Measurements from ENCODE around the gene PIH1D1.
A peak's percentile ranks its signal among the peaks of the same experiment; 100 is the strongest.
"Not testable (repeated sequence)": the region's sequence is repeated elsewhere in the genome, so short reads cannot be mapped to it uniquely, and the experiment has no call there.

PIH1D1 gene

DNA sequence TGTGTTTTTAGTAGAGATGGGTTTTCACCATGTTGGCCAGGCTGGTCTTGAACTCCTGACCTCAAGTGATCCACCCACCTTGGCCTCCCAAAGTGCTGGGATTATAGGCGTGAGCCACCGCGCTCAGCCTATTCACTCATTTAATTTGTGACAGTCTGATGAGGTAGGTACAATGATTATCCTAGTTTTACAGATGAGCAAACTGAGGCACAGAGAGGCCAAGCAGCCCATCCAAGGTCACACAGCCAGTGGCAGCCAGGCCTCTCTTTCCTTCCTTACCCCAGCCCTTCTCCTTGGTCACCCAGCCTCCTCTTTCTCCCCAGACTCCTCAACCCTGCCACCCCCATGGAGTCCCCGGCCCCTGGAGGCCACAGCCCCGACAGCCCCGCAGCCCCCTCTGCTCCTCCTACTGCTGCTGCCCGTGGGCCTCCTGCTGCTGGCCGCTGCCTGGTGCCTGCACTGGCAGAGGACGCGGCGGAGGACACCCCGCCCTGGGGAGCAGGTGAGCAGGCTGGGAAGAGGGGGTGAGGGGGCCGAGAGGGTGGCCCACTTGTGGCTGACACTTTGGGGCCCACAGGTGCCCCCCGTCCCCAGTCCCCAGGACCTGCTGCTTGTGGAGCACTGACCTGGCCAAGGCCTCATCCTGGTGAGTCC, 28.5 kb upstream of the PIH1D1 start:
- no peak for DNase-seq

- DNase-seq, result peak; percentile 90
Observed at GRCh38 chr19:49475995-49476880, 24.6 kb upstream of the PIH1D1 start.

GRCh38 chr19:49475191-49475917, 23.7 kb upstream of the PIH1D1 start:
- peak; percentile 34 for DNase-seq

- no peak for DNase-seq
Observed at GRCh38 chr19:49474542-49474924, 22.9 kb upstream of the PIH1D1 start.

DNA sequence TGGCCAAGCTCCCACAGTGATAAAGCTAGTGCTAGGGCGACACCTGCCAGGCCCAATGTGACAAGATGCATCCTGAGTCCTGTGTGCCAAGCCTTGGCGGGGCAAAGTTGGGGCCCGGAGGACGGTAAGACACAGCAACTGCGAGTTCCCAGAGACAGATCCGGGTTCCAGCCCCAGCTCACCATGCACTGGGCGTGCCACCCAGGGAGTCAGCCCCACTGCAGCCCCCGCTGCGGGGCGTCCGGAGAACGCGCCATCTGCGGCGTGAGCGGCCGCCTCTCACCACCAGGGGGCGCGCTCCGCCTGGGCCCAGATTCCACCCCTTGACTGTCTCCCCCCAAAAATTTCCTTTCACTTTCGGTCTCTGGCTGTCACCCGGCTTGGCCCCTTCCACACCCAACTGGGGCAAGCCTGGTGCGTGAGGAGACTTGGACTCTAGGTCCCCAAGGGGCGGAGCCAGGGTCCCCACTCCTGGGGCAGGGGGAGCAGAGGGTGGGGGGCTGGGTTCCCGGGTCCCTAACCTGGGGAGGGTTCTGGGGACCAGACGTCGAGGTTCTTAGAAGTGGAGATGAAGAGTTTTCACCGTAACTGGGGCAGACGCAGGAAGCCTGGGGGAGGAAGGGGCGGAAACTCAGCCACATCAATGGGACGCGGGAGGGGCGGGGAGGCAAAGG, 22.4 kb upstream of the PIH1D1 start, which contains the start of gene FLT3LG:
FLT3LG (plus strand) TSS at position 348 of the 674 bp plus-strand sequence. CDS start 425 bp downstream, outside the sequence.
- DNase-seq, result peak; percentile 90

- DNase-seq, result not testable (repeated sequence)
Observed at GRCh38 chr19:49473501-49473867, 21.9 kb upstream of the PIH1D1 start.

DNA sequence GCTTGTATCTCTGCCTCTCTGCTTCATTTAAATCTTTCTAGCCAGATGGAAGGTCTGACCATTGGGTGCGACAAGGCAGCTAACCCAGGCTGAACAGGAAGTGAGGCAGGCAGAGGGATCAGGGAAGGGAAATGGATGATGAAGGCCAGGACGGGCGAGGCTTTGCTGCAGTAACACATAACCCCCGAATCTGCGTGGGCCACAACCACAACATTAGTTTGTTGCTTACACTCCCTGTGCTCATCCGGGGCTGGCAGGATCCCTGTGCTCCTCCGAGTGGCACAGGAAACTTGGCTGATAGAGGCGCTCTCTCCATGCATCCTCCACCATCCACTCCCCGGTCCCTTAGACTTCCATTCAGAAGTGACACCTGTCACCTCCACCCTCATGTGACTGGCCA, 21.3 kb upstream of the PIH1D1 start:
- peak; percentile 42 for DNase-seq

DNA sequence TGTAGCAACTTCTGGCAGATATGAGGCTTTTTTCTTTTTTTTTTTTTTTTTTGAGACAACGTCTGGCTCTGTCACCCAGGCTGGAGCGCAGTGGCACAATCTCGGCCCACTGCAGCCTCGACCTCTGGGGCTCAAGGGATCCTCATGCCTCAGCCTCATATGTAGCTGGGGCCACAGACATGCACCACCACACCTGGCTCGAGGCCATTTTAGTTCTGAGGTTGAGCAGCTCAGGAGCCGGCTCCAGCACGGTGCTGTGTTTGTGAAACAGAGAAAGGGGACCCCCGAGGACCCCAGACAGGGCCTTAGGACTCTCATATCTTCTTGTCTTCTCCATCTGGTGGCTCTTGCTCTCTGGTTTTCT, 19.0 kb upstream of the PIH1D1 start:
- no peak for DNase-seq

DNA sequence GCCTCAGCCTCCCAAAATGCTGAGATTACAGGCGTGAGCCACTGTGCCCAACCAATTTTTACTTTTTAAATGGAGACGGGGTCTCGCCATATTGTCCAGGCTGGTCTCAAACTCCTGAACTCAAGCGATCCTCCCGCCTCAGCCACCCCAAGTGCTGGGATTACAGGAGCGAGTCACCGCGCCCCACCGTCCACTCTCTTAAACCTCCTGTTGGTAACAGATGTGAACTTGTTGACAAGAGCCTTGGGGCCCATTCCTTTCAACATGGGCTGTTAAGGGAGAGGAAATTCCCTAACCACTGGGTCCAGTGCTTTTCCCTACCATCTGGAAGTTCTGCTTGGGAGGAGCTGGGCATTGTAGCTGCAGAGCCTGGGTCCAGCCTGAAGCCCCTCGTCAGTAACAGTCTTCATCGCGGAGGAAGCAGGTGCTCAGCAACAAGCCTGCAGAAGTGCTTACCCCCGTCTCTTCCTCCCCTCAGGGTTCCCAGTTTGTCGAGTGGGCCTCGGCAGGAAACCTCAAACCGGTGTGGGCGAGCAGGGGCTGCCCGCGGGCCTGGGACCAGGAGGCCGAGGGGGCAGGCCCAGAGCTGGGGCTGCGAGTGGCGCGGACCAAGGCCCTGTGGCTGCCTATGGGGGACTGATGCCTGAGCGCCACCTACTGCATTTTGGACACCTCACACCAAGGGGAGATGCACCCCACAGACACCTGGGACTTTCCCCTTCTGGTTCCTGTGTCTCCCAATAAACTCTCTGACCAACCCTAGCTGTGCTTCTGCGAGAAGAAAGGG, 18.4 kb upstream of the PIH1D1 start:
- peak; percentile 85 for DNase-seq

- peak; percentile 84 for DNase-seq
Observed at GRCh38 chr19:49468746-49469447, 17.3 kb upstream of the PIH1D1 start.

DNA sequence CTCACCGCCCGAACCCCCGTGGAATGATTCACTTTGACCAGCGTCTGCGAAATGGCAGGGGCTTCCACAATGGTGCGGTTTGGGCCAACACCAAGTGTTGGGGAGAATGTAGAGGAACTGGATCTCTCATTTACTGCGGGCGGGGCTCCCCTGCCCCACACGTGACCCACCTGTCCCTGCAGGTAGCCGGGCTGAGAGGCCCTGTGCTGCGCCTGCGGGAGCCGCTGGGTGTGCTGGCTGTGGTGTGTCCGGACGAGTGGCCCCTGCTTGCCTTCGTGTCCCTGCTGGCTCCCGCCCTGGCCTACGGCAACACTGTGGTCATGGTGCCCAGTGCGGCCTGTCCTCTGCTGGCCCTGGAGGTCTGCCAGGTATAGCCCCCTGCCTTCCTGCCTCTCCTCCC, 16.6 kb upstream of the PIH1D1 start:
- DNase-seq, result no peak

DNA sequence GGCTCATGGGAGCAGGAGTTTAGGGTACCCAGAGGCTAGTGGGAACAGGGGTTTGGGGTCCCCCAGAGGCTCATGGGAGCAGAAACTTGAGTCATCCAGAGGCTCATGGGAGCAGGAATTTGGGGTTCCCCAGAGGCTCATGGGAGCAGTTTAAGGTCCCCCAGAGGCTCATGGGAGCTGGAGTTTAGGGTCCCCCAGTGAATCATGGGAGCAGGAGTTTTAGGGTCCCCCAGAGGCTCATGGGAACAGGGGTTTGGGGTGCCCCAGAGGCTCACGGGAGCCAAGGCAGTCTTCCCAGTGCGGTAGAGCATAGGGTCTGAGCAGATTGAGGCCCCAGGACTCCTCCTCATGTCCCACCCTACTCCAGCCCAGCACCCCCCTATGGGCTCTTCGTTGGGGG, 13.8 kb upstream of the PIH1D1 start:
- DNase-seq, result no peak

DNA sequence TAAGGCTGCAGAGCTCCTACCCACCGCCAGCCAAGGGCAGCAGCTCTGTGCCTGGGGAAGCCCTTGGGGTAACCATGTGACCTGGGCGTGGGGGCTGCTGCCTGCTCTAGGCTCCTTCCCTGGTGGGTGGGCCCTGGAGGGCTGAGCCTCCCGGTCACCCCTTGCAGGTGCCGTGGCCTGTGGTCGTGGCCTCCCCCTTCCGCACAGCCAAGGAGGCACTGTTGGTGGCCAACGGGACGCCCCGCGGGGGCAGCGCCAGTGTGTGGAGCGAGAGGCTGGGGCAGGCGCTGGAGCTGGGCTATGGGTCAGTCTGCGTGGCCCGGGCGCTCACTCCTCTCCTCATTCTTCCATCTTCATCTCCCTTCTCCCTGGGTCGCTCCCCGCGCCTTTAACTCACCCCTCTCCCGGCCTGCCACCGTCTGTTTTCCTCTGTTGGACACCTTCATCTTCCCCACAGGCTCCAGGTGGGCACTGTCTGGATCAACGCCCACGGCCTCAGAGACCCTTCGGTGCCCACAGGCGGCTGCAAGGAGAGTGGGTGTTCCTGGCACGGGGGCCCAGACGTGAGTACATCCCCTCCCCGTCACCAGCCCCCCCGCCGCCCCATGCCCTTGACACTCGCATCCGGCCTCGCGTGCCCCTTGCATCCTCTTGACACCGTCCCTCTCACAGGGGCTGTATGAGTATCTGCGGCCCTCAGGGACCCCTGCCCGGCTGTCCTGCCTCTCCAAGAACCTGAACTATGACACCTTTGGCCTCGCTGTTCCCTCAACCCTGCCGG, 12.5 kb upstream of the PIH1D1 start:
- no peak for DNase-seq

- no peak for DNase-seq
Observed at GRCh38 chr19:49462492-49462891, 10.9 kb upstream of the PIH1D1 start.

DNA sequence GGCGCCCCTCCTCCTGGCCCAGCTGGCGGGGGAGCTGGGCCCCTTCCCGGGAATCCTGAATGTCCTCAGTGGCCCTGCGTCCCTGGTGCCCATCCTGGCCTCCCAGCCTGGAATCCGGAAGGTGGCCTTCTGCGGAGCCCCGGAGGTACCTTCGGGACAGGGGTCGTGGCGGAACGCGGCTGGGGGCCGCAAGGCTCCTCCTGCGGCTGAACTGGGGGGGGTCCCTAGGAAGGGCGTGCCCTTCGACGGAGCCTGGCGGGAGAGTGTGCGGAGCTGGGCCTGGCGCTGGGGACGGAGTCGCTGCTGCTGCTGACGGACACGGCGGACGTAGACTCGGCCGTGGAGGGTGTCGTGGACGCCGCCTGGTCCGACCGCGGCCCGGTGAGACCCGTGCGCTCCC, 10.0 kb upstream of the PIH1D1 start:
- no peak for DNase-seq

GRCh38 chr19:49461130-49461529, 9.5 kb upstream of the PIH1D1 start:
- DNase-seq, result not testable (repeated sequence)

DNA sequence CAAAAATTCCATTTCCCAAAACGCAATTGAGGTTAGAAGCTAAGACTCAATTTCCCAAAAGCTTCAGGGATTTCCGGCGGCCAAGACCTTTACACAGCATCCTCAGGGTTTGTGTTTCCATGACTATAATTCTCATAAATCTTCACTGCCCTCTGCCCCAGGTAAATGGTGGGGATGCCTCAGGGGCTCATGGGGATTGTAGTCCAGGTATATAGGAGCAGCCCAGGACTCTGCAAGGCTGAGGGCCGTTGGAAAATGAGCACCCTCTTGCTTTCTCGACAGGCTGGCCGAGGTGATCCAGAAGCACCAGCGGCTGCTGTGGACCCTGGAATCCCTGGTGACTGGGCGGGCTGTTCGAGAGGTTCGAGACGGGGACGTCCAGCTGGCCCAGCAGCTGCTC, 7.8 kb upstream of the PIH1D1 start:
- no peak for DNase-seq

GRCh38 chr19:49458567-49458903, 6.9 kb upstream of the PIH1D1 start:
- no peak for DNase-seq

GRCh38 chr19:49456326-49456725, 4.7 kb upstream of the PIH1D1 start:
- no peak for DNase-seq

- DNase-seq, result no peak
Observed at GRCh38 chr19:49455773-49456172, 4.2 kb upstream of the PIH1D1 start.

- DNase-seq, result peak; percentile 23
Observed at GRCh38 chr19:49453757-49454240, 2.2 kb upstream of the PIH1D1 start.
